Stimulated activated CD8-positive, alpha-beta memory T cell treated with anti-CD3 and anti-CD28 coated beads, Interleukin-12 subunit alpha, Interleukin-12 subunit beta, amount 100 ng/mL, for 1 hour (primary cell): ENCODE measurements around the gene BOC.

Experiments used
- DNase-seq: peaks from one replicate; pipeline ENCODE4 v3.0.0-alpha.2; 2020; ENCODE audit warnings: low read depth

Gene BOC

GRCh38 chr3:113249111-113249510, 37.8 kb downstream of the BOC start:
- DNase-seq = no peak

GRCh38 chr3:113249601-113250000, 38.2 kb downstream of the BOC start:
- no peak for DNase-seq

GRCh38 chr3:113250566-113250965, 39.2 kb downstream of the BOC start:
- no peak for DNase-seq

- no peak for DNase-seq
Measured at GRCh38 chr3:113251817-113252216, 40.5 kb downstream of the BOC start.

- no peak for DNase-seq
Measured at GRCh38 chr3:113252553-113252952, 41.2 kb downstream of the BOC start.

GRCh38 chr3:113253702-113254101, 42.3 kb downstream of the BOC start:
- DNase-seq = no peak

- no peak for DNase-seq
Measured at GRCh38 chr3:113254171-113254947, 43.0 kb downstream of the BOC start.

- DNase-seq = no peak
Measured at GRCh38 chr3:113255100-113255853, 43.9 kb downstream of the BOC start.

GRCh38 chr3:113255854-113256615, 44.7 kb downstream of the BOC start:
- DNase-seq = no peak

- DNase-seq = no peak
Measured at GRCh38 chr3:113258361-113258760, 47.0 kb downstream of the BOC start.

GRCh38 chr3:113259196-113259595, 47.8 kb downstream of the BOC start:
- no peak for DNase-seq

GRCh38 chr3:113261063-113261625, 49.8 kb downstream of the BOC start:
- DNase-seq = no peak

- no peak for DNase-seq
Measured at GRCh38 chr3:113261626-113262303, 50.4 kb downstream of the BOC start.

- DNase-seq = no peak
Measured at GRCh38 chr3:113262304-113262665, 50.9 kb downstream of the BOC start.

- no peak for DNase-seq
Measured at GRCh38 chr3:113263020-113263419, 51.7 kb downstream of the BOC start.

- no peak for DNase-seq
Measured at GRCh38 chr3:113263778-113264177, 52.4 kb downstream of the BOC start.

- DNase-seq = no peak
Measured at GRCh38 chr3:113264283-113265131, 53.1 kb downstream of the BOC start.

- DNase-seq = no peak
Measured at GRCh38 chr3:113265231-113265630, 53.9 kb downstream of the BOC start.

GRCh38 chr3:113266738-113267137, 55.4 kb downstream of the BOC start:
- DNase-seq = no peak

GRCh38 chr3:113268311-113268710, 57.0 kb downstream of the BOC start:
- DNase-seq = no peak

- DNase-seq = no peak
Measured at GRCh38 chr3:113268942-113269341, 57.6 kb downstream of the BOC start.
